Testis (tissue), 2 donors: ENCODE results near the gene C11orf58.

Experiments used
- CTCF ChIP-seq, 3 experiments: fragments of 450-650 bp in 2 of 3; fragments of 200-600 bp in 1 of 3; sonication (generic) in 1 of 3; IDR thresholded peaks; one replicate each; pipeline ENCODE4 v1.5.1; 2016 to 2019; ENCODE audit warnings: antibody characterized with exemption in 3 of 3, mild to moderate bottlenecking in 2 of 3, moderate library complexity in 1 of 3
- POLR2A ChIP-seq: fragments of 450-650 bp; IDR thresholded peaks from one replicate; pipeline ENCODE4 v1.6.1; 2017; ENCODE audit warnings: antibody characterized with exemption, mild to moderate bottlenecking, moderate library complexity

- TF ChIP-seq CTCF (IDR thresholded peaks at IDR 0.05), result no peak
- TF ChIP-seq POLR2A, result no peak
These were observed 34.7 kb upstream of the C11orf58 start for GRCh38 chr11:16703795-16704194.
